ENCODE results near the gene STMN1. TPM values are rescaled to one million over a fixed set of nuclear protein-coding genes. Genes with fewer than 3 reads are reported as not detected.

Gene STMN1
- total and polyA plus RNA-seq, 9 of the 15 experiments (the other 6 are each of a cell fraction or from before 2014, with no cell fraction given) = 269 to 2,153 (median 595) TPM

GRCh38 chr1:25858906-25859789 lies 47.1 kb downstream of the STMN1 start, which contains the start of gene AUNIP (continued):
- TF ChIP-seq, protein P1, sequence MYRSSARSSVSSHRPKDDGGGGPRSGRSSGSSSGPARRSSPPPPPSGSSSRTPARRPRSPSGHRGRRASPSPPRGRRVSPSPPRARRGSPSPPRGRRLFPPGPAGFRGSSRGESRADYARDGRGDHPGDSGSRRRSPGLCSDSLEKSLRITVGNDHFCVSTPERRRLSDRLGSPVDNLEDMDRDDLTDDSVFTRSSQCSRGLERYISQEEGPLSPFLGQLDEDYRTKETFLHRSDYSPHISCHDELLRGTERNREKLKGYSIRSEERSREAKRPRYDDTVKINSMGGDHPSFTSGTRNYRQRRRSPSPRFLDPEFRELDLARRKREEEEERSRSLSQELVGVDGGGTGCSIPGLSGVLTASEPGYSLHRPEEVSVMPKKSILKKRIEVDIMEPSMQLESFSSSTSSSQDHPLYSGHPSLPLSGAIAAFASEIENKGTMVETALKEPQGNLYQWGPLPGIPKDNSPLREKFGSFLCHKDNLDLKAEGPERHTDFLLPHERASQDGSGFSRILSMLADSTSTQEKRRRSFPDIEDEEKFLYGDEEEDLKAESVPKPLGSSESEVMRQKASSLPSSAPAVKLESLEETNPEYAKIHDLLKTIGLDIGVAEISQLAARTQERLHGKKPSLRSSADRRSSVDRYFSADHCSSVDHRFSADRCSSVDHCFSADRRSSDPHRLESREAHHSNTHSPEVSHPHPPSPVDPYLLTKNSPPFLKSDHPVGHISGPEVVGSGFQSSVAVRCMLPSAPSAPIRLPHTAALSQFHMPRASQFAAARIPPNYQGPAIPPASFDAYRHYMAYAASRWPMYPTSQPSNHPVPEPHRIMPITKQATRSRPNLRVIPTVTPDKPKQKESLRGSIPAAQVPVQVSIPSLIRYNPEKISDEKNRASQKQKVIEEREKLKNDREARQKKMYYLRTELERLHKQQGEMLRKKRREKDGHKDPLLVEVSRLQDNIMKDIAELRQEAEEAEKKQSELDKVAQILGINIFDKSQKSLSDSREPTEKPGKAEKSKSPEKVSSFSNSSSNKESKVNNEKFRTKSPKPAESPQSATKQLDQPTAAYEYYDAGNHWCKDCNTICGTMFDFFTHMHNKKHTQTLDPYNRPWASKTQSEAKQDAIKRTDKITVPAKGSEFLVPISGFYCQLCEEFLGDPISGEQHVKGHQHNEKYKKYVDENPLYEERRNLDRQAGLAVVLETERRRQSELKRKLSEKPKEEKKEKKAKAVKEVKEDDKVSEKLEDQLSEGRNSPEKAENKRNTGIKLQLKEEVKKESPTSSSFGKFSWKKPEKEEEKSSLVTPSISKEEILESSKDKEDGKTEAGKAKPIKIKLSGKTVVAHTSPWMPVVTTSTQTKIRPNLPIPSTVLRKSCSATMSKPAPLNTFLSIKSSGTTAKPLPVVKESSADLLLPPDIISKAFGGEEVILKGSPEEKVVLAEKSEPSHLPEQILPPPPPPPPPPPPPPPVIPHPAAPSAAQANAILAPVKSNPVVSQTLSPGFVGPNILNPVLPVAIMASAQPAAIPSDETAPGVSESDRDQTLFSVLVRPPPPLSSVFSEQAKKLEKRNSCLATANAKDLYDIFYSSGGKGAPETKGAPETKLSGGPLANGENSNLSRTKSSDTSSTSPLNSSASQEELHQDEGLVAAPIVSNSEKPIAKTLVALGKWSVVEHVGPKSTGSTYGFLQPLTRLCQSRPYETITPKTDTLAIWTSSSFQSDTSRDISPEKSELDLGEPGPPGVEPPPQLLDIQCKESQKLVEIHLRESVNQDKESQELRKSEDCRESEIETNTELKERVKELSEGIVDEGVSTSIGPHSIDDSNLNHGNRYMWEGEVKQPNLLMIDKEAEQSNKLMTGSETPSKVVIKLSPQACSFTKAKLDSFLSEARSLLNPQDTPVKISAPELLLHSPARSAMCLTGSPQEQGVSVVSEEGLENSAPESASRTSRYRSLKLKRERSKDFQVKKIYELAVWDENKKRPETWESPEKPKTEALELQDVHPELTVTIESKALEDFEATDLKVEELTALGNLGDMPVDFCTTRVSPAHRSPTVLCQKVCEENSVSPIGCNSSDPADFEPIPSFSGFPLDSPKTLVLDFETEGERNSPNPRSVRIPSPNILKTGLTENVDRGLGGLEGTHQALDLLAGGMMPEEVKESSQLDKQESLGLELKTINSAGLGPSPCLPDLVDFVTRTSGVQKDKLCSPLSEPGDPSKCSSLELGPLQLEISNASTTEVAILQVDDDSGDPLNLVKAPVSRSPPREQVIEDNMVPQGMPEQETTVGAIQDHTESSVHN (IDR thresholded peaks at IDR 0.05; ENCODE audit: borderline replicate concordance in 1 of 2, low read depth in 1 of 2) = no peak
- TF ChIP-seq ZKSCAN1 (IDR thresholded peaks at IDR 0.05; ENCODE audit: low read depth, low read length) = peak; percentile 70; the same call in 1 of the 2 replicates
- TF ChIP-seq JUNB (CRISPR knock-in tag; conservative IDR thresholded peaks at IDR 0.05) = no peak
- peak; percentile 99 for TF ChIP-seq RBFOX2 (IDR thresholded peaks at IDR 0.05; ENCODE audit: low read depth, low read length)
- no peak for TF ChIP-seq NR2F6 (CRISPR knock-in tag; IDR thresholded peaks at IDR 0.05)
- TF ChIP-seq MED1 (CRISPR knock-in tag; IDR thresholded peaks at IDR 0.05; ENCODE audit: borderline replicate concordance) = no peak
- peak; percentile 72; the same call in 1 of the 2 replicates for TF ChIP-seq PHB2 (IDR thresholded peaks at IDR 0.05; ENCODE audit: low read depth)
- TF ChIP-seq ZNF436 (CRISPR knock-in tag; IDR thresholded peaks at IDR 0.05) = no peak
- no peak for TF ChIP-seq ZNF184 (CRISPR knock-in tag; IDR thresholded peaks at IDR 0.05)
- no peak for TF ChIP-seq MCM2 (IDR thresholded peaks at IDR 0.05; ENCODE audit: low read depth)
- TF ChIP-seq SRF (CRISPR knock-in tag; IDR thresholded peaks at IDR 0.05) = no peak
- no peak for TF ChIP-seq PHF21A (IDR thresholded peaks at IDR 0.05; ENCODE audit: borderline replicate concordance, low read depth)
- peak; percentile 78 for TF ChIP-seq CREB1 (IDR thresholded peaks at IDR 0.05)
- peak; percentile 71 for TF ChIP-seq CREB1 (CRISPR knock-in tag; IDR thresholded peaks at IDR 0.05)
- TF ChIP-seq BDP1 (IDR thresholded peaks at IDR 0.05; ENCODE audit: insufficient read depth, insufficient read length) = no peak
- TF ChIP-seq, protein P2, sequence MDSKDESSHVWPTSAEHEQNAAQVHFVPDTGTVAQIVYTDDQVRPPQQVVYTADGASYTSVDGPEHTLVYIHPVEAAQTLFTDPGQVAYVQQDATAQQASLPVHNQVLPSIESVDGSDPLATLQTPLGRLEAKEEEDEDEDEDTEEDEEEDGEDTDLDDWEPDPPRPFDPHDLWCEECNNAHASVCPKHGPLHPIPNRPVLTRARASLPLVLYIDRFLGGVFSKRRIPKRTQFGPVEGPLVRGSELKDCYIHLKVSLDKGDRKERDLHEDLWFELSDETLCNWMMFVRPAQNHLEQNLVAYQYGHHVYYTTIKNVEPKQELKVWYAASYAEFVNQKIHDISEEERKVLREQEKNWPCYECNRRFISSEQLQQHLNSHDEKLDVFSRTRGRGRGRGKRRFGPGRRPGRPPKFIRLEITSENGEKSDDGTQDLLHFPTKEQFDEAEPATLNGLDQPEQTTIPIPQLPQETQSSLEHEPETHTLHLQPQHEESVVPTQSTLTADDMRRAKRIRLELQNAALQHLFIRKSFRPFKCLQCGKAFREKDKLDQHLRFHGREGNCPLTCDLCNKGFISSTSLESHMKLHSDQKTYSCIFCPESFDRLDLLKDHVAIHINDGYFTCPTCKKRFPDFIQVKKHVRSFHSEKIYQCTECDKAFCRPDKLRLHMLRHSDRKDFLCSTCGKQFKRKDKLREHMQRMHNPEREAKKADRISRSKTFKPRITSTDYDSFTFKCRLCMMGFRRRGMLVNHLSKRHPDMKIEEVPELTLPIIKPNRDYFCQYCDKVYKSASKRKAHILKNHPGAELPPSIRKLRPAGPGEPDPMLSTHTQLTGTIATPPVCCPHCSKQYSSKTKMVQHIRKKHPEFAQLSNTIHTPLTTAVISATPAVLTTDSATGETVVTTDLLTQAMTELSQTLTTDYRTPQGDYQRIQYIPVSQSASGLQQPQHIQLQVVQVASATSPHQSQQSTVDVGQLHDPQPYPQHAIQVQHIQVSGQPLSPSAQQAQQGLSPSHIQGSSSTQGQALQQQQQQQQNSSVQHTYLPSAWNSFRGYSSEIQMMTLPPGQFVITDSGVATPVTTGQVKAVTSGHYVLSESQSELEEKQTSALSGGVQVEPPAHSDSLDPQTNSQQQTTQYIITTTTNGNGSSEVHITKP (IDR thresholded peaks at IDR 0.05; ENCODE audit: partially characterized antibody) = peak; percentile 98
